OCI-LY1 (cell line): ENCODE measurements around the gene RGS7.

Experiments
- H2AFZ ChIP-seq: fragments of 200-600 bp; sonication (generic), shearing (Covaris generic); 2 replicates; pipeline ENCODE4 v1.6.0; 2014; ENCODE audit warnings: antibody characterized with exemption, mild to moderate bottlenecking, low read length
- H3F3A ChIP-seq: fragments of 200-600 bp; sonication (generic), shearing (Covaris generic); 2 replicates; pipeline ENCODE4 v1.6.0; 2014; ENCODE audit warnings: mild to moderate bottlenecking, antibody characterized with exemption, low read length, moderate library complexity; ENCODE audit not compliant: insufficient read depth
- H3K27ac ChIP-seq: fragments of 200-600 bp; sonication (generic); 2 replicates; pipeline ENCODE4 v1.5.1; 2014; ENCODE audit warnings: low read length, mixed run types, mild to moderate bottlenecking, low read depth; ENCODE audit not compliant: poor library complexity, severe bottlenecking
- H3K27me3 ChIP-seq: fragments of 200-600 bp; sonication (generic); 2 replicates; pipeline ENCODE4 v1.6.0; 2014; ENCODE audit warnings: antibody characterized with exemption, mild to moderate bottlenecking, low read length, moderate library complexity; ENCODE audit not compliant: insufficient read depth
- H3K36me3 ChIP-seq: fragments of 200-600 bp; sonication (generic); 2 replicates; pipeline ENCODE4 v1.6.1; 2014; ENCODE audit warnings: mild to moderate bottlenecking, antibody characterized with exemption, low read length, moderate library complexity, mixed read lengths; ENCODE audit not compliant: insufficient read depth
- H3K4me1 ChIP-seq: fragments of 200-600 bp; sonication (generic); 2 replicates; pipeline ENCODE4 v1.5.1; 2014; ENCODE audit warnings: mild to moderate bottlenecking, low read length, moderate library complexity; ENCODE audit not compliant: insufficient read depth, severe bottlenecking
- H3K4me2 ChIP-seq: fragments of 200-600 bp; sonication (generic), shearing (Covaris generic); 2 replicates; pipeline ENCODE4 v1.6.1; 2014; ENCODE audit warnings: low read length
- H3K4me3 ChIP-seq: fragments of 200-600 bp; sonication (generic); 2 replicates; pipeline ENCODE4 v1.5.1; 2014; ENCODE audit warnings: low read length, low read depth, mild to moderate bottlenecking, mixed read lengths; ENCODE audit not compliant: poor library complexity, severe bottlenecking
- H3K79me2 ChIP-seq: fragments of 200-600 bp; shearing (Covaris generic); 2 replicates; pipeline ENCODE4 v1.6.1; 2016; ENCODE audit warnings: mixed run types, low read length, mixed read lengths; ENCODE audit not compliant: insufficient read depth
- H3K9ac ChIP-seq: fragments of 200-600 bp; sonication (generic), shearing (Covaris generic); 2 replicates; pipeline ENCODE4 v1.6.1; 2014; ENCODE audit warnings: mild to moderate bottlenecking, low read length, mixed read lengths
- H3K9me2 ChIP-seq: fragments of 200-600 bp; sonication (generic), shearing (Covaris generic); 2 replicates; pipeline ENCODE4 v1.6.1; 2014; ENCODE audit warnings: low read depth, mild to moderate bottlenecking, low read length, mixed read lengths
- H3K9me3 ChIP-seq: fragments of 200-600 bp; shearing (Covaris generic); 2 replicates; pipeline ENCODE4 v1.6.1; 2014; ENCODE audit warnings: low read length, mixed read lengths
- H4K20me1 ChIP-seq: fragments of 200-600 bp; sonication (generic), shearing (Covaris generic); 2 replicates; pipeline ENCODE4 v1.6.0; 2016; ENCODE audit warnings: mild to moderate bottlenecking, low read length; ENCODE audit not compliant: insufficient read depth
- EZH2 ChIP-seq: fragments of 200-600 bp; sonication (generic), shearing (Covaris generic); IDR thresholded peaks from 2 replicates; pipeline ENCODE4 v1.8.0; 2017; ENCODE audit warnings: borderline replicate concordance, mixed run types, mild to moderate bottlenecking, antibody characterized with exemption, low read length, moderate library complexity, mixed read lengths
- TF ChIP-seq, protein P1 (sequence below): fragments of 200-600 bp; sonication (generic), shearing (Covaris generic); IDR thresholded peaks from 2 replicates; pipeline ENCODE4 v1.5.1; 2017; ENCODE audit warnings: mild to moderate bottlenecking, antibody characterized with exemption, low read length, moderate library complexity, mixed read lengths

The RGS7 gene

DNA sequence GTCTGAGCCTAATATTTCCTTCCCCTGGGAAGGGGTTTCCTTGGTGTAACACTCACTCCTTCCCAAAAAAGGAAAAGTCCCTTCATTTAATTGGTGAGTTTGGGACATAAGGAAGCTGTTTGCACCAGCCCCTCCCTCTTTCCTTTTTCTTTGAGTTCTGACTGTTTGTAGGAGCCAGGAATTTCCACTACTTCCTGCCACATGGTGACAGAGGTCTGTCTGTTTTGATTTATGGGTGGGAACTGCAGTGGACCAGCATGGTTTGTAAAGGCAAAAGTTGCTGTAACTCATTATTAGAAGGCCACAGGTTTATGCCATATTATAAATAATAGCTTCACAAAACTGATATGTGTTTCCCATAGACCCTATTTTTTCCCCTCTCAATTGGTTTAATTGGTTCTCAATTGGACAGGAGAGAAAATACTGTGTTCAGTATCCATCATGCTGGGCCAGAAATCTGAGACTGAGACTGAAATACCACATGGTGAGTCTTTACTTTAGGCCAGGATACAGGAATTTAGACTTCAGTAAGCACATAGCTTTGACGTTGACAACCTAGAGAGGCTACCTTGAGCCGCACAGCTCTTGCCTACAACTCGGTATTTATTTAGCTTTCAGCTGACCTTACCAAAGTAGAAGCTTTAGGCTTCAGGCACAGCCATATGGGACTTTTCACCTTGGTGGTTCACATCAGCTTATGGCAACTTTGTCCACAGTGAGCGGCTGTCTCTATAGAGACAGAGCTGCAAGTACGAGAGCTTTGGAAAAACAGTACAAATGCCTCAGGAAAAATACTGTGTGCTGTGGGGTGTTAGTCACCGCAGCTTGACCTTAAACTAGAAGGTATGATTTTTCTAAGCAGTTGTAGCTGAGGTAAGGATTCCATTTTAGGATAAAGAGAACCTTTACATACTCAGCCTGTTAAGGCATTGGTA lies 40.0 kb upstream of the RGS7 start:
- Histone ChIP-seq H3K79me2 (no peaks in the 10 kb centered on the region), H2AFZ (no peak overlapping the region), H4K20me1 (no peaks in the 10 kb centered on the region), H3K4me3 (no peak overlapping the region), H3K4me2 (no peak overlapping the region), H3K9me3 (no peaks in the 10 kb centered on the region), H3K9ac (no peak overlapping the region), H3K27ac (no peak overlapping the region), H3K9me2 (no peaks in the 10 kb centered on the region), H3F3A (no peaks in the 10 kb centered on the region), H3K27me3 (no peaks in the 10 kb centered on the region), H3K36me3 (no peaks in the 10 kb centered on the region), H3K4me1 (no peaks in the 10 kb centered on the region)
- TF ChIP-seq EZH2: no peak
- TF ChIP-seq, protein P1, sequence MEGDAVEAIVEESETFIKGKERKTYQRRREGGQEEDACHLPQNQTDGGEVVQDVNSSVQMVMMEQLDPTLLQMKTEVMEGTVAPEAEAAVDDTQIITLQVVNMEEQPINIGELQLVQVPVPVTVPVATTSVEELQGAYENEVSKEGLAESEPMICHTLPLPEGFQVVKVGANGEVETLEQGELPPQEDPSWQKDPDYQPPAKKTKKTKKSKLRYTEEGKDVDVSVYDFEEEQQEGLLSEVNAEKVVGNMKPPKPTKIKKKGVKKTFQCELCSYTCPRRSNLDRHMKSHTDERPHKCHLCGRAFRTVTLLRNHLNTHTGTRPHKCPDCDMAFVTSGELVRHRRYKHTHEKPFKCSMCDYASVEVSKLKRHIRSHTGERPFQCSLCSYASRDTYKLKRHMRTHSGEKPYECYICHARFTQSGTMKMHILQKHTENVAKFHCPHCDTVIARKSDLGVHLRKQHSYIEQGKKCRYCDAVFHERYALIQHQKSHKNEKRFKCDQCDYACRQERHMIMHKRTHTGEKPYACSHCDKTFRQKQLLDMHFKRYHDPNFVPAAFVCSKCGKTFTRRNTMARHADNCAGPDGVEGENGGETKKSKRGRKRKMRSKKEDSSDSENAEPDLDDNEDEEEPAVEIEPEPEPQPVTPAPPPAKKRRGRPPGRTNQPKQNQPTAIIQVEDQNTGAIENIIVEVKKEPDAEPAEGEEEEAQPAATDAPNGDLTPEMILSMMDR: no peak

DNA sequence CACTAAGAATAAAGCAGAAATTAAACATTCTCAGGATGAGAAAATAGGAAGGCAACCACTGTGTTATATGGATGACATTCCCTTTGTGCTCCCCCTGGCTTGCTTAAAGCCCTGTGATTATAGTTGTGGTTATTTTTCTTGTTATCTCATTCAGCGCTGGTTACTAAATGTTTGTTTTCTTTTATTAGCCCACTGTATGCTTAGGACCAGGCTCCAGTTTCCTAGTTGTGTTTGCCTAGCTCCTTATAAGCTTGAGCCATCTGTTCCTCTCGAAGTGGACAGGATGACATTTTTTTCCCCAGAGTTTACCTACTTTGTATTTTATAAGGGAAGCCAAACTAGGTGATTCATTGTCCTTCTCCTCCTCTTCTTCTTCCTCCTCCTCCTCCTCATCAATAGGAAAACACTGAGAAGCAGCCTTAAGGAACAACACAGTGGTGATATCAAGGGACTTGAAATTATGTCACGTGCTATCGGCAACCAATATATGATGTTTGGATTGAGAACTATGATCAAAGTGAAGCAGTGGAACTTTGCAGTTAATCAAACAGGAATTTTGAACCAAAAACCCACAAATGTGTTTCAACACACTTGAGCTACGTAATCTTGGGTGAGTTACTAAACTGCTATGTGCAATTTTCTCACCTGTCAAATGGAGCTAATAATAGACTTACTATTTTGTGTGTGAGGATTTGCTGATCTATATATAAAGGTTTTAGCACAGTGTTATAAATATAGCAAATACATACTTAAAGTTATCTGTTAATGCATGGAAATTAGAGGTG lies 35.1 kb upstream of the RGS7 start:
- Histone ChIP-seq H3K4me2 (no peak overlapping the region), H3K9me2 (no peaks in the 10 kb centered on the region), H3K9me3 (no peaks in the 10 kb centered on the region), H3F3A (no peaks in the 10 kb centered on the region), H2AFZ (no peak overlapping the region), H3K9ac (no peak overlapping the region), H3K4me3 (no peak overlapping the region), H3K36me3 (no peaks in the 10 kb centered on the region), H3K4me1 (no peaks in the 10 kb centered on the region), H3K79me2 (no peaks in the 10 kb centered on the region), H3K27me3 (no peaks in the 10 kb centered on the region), H4K20me1 (no peaks in the 10 kb centered on the region), H3K27ac (no peak overlapping the region)
- TF ChIP-seq, protein P1: no peak
- TF ChIP-seq EZH2: no peak

DNA sequence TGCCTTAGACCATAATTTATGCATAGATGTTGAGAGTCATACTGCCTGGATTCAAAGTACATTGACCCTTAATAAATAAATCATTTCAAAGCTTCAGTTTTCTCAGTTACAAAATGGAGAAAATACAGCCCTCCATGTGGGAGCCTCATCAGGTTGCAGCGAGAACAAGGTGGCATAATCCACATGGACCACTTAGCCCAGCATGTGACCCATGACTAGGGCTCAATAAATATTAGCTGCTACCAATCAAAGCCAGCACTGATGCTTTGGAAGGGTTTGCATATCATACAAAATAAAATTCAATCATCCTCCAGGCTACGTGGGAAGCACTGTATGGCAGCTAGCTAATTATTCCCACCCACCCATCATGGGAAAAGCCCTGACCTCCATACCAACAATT lies 33.5 kb upstream of the RGS7 start:
- Histone ChIP-seq H3K9me2 (no peaks in the 10 kb centered on the region), H3K4me3 (no peak overlapping the region), H3K36me3 (no peaks in the 10 kb centered on the region), H3K4me2 (no peak overlapping the region), H3F3A (no peaks in the 10 kb centered on the region), H4K20me1 (no peaks in the 10 kb centered on the region), H3K4me1 (no peaks in the 10 kb centered on the region), H3K27me3 (no peaks in the 10 kb centered on the region), H3K9ac (no peak overlapping the region), H2AFZ (no peak overlapping the region), H3K9me3 (no peaks in the 10 kb centered on the region), H3K79me2 (no peaks in the 10 kb centered on the region), H3K27ac (no peak overlapping the region)
- TF ChIP-seq, protein P1: no peak
- no peak for TF ChIP-seq EZH2
